ENCODE results near the gene USP3.
"Not testable (repeated sequence)": the region's sequence is repeated elsewhere in the genome, so short reads cannot be mapped to it uniquely, and the experiment has no call there.

USP3 gene

DNA sequence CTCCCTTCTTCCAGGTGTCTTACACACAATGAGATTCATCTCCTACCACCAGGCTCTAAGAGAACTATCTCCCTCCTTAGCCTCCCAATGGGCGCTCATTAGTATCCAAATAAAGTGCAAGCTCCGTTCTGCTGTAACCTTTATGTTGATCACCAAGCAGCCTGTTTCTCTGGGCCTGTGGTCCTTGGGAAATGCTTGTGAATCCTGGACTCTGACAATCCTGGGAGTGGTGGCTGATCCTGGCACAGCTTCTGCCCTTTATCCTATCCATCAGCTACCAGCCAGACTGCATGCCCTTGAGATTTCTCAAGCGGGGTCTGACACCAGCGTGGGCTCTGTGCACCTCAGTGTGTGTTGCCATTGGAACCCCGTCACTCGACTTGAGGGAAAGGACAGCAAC lies 26.1 kb upstream of the USP3 start:
- no peak for DNase-seq

- DNase-seq = no peak
These were observed 24.0 kb upstream of the USP3 start for GRCh38 chr15:63480441-63480821.

GRCh38 chr15:63481105-63481810 lies 23.1 kb upstream of the USP3 start:
- peak; percentile 64 for DNase-seq

DNA sequence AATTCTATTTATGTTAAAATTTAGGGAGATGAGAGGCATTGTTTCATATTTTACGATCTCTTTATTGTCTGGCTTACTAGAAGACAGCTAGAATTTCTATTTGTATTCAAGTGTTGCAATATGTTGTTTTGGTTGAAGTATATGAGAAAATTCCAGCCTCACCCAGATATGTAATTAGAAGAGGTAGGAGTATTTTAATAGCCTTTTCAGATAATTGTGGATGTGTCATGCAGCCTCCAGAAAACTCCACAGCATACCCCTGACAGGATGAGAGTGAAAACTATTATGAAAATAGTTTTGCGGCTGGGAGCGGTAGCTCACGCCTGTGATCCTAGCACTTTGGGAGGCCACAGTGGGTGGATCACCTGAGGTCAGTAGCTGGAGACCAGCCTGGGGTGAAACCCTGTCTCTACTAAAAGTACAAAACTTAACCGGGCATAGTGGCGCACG lies 21.5 kb upstream of the USP3 start:
- no peak for DNase-seq

DNA sequence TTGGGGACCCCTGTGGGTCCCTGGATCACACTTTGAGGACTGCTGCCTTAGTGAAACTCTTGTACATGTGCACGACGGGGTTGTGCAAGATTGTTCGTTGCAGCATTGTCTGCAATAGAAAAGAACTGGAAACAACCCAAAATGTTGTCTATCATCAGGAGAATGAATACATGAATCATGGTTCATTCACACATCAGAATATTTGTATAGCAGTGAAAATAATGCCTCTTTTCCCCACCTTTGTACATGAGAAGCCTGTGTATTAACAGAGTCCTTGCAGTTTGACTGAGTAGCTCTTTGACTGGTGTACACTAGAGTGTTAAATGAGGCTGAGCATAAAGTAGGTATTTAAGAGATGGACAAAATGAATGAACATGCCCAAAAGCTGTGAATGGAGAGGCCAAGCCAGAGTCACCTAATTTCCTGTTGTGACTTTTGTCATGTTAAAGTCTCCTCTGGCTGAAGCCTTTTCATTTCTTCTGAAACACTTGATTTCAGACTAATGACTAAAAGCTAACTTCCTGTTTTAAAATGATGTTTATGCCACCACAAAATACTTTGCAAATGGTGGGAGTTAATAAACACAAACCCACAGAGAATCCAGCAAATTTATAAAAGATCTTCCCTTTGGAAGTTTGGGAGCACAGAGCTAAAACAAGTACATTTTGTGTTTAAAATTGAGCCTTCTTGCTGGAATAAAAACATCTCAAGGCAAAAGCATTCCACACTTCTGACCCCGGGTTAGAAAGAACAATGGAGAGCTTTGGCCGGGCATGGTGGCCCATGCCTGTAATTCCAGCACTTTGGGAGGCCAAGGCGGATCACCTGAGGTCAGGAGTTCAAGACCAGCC lies 20.6 kb upstream of the USP3 start:
- no peak for DNase-seq

DNA sequence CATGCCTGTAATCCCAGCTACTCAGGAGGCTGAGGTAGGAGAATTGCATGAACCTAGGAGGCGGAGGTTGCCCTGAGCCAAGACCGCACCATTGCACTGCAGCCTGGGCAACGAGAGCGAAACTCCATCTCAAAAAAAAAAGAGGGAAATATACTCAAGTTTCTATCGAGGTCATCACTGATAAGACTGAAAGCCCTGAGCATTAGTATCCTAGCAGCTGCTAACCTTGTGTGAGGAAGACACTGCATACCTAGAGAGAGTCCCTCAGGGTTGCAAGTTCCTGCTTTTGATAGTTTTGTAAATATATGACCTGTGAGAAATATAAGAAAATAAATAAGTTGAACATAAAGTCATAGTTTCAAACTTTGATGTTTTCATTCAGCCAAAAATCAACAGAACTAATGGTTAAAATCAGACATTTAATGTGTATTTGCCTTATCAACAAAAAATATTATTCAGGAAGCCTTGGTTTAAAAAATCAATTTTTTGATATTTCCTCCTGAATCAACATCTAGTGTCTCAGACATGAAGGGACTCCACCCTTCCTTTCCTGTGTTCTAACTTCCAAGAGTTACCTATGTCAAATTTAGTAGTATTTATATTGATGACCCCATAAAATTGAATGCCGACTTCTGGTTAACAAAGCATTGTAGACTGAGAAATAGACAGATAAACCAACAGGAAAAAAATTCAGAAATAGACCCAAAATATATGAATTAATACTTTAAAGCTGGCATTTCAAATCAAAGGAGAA lies 19.8 kb upstream of the USP3 start:
- no peak for DNase-seq

DNA sequence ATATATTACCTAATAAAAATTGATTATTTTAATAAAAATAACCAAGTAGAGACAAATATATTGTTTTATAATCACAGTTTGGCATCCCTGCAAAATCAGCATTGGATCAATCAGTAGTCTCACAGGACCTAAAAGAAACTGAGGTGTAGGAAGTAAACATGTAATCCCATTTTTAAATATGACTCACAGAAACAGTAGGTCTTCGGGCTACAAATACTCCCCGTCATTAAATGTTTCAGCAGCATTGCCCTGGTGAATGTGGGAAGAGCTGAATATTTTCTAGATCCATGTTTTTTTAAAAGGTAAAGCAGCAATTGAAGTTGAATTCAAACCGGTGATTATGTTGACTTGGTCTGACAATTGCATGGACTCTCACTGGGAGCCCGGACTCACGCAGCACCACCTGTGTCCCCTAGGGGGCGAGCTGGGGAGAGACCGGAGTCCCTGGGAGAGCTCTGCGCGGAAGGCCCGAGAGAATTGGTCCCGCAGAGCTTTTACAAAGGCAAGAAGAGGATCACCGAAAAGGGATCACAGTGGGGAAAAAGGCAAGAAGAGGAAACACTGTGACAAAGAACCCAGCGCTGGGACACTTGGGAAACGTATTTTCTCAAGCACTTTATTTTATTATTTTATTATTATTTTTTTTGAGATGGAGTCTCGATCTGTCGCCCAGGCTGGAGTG lies 17.2 kb upstream of the USP3 start:
- DNase-seq = peak; percentile 72

DNA sequence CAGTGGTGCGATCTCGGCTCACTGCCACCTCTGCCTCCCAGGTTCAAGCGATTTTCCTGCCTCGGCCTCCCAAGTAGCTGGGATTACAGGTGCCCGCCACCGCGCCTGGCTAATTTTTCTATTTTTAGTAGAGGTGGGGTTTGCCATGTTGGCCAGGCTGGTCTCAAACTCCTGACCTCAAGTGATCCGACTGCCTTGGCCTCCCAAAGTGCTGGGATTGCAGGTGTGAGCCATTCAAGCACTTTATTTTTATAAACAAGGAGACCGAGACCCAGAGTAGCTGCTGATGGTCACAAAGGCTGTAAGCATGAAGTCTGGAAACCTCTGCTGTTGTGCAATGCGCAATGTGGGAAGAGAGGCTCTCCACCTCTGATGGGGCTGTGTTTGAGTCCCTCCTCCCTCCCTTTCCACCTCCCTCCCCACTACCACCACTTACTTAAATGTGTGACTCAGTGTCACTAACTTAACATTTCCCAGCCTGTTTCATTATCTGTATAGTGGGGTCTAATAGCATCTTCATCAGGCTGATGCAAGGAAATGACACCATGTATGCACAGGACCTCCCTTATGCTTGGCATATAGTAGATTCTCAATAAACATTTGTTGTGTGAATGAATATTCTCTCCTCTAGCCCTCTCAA lies 16.5 kb upstream of the USP3 start:
- DNase-seq = not testable (repeated sequence)

- DNase-seq = no peak
These were observed 15.9 kb upstream of the USP3 start for GRCh38 chr15:63488398-63488960.

GRCh38 chr15:63489352-63489751 lies 15.0 kb upstream of the USP3 start:
- no peak for DNase-seq

GRCh38 chr15:63490345-63491034 lies 13.9 kb upstream of the USP3 start:
- no peak for DNase-seq

DNA sequence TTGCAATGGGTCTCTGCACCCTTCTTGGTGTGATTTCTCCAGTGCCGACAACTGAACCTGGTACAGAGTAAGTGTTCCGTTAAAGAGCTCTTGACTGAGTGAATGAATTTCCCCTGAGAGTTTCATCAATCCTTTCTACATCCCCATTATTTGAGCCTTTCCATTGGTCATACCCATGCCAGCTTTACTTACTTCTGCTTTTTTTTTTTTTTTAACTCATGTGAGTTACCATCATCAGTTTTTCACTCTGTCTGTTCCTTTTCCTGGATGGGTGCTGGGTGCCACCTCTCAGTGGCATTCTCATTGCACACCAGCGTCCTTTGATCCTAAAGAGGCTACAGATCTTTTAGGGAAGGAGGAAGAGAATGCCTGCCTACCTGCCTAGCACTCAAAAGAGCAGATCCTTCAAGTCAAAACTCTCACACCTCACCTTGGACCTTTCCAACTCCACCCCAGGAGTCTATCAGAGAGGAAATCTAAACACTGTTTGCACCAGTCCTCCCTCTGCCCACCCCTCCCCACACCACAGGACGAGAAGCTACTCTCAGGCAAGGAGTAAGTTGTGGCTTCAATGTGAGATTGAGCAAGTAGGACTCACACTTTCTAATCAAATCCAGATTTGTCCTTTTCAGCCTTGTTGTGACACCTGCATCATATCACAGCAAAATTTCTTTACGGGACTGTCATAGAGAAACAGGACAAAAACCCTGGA lies 13.1 kb upstream of the USP3 start:
- DNase-seq = no peak

GRCh38 chr15:63491979-63492378 lies 12.4 kb upstream of the USP3 start:
- DNase-seq = peak; percentile 51

- peak; percentile 67 for DNase-seq
These were observed 11.8 kb upstream of the USP3 start for GRCh38 chr15:63492541-63493077.

- no peak for DNase-seq
These were observed 11.0 kb upstream of the USP3 start for GRCh38 chr15:63493436-63493835.

GRCh38 chr15:63494408-63494807 lies 10.0 kb upstream of the USP3 start:
- no peak for DNase-seq

GRCh38 chr15:63495343-63495742 lies 9.1 kb upstream of the USP3 start:
- DNase-seq = no peak

- no peak for DNase-seq
These were observed 8.5 kb upstream of the USP3 start for GRCh38 chr15:63495780-63496488.

DNA sequence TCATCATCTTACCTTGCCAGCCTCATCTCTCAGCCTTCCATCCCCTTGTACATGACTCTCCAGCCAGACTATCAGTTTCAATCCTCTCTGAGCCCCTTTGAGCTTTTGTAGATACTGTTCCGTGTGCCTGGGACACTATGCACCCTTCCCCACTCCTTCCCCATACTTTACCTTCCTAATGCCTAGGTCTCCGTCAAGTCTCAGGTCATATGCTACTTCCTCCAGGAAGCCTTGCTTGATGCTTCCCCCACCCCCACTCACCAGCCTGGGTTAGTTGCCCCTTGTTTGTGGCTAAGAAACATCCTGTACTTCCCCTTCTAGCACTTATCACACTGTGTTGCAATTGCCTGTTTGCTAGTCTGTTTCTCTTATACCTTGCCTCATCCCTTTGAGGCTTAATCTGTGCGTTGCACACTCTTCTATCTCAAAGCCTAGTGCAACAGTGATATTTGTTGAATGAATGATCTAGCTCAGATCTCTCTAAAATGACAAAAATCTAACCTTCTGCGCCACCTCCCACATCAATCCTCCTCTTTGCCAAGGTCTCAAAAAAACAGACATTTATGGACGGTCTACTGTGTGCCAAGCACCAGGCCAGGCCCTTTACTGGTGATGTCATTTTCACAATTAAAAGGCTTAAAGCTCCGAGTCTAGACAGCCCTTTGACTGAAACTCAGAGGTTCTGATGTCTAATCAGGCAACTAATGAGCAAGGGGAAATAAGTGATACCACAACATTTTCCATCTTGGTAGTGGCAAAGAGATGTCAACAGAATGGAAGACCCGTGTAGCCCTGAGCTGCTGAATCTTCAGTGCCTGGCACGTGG lies 6.5 kb upstream of the USP3 start:
- DNase-seq = no peak
